HG02588 (cell line): ENCODE results near the gene COMP.
"Not testable (repeated sequence)": the region's sequence is repeated elsewhere in the genome, so short reads cannot be mapped to it uniquely, and the experiment has no call there.

Experiments used
- ATAC-seq: cut with Tn5 transposase; IDR thresholded peaks from one replicate; pipeline ENCODE4 v1.9.1; 2021; ENCODE audit warnings: mild to moderate bottlenecking, moderate library complexity; ENCODE audit not compliant: unreplicated experiment

COMP gene

DNA sequence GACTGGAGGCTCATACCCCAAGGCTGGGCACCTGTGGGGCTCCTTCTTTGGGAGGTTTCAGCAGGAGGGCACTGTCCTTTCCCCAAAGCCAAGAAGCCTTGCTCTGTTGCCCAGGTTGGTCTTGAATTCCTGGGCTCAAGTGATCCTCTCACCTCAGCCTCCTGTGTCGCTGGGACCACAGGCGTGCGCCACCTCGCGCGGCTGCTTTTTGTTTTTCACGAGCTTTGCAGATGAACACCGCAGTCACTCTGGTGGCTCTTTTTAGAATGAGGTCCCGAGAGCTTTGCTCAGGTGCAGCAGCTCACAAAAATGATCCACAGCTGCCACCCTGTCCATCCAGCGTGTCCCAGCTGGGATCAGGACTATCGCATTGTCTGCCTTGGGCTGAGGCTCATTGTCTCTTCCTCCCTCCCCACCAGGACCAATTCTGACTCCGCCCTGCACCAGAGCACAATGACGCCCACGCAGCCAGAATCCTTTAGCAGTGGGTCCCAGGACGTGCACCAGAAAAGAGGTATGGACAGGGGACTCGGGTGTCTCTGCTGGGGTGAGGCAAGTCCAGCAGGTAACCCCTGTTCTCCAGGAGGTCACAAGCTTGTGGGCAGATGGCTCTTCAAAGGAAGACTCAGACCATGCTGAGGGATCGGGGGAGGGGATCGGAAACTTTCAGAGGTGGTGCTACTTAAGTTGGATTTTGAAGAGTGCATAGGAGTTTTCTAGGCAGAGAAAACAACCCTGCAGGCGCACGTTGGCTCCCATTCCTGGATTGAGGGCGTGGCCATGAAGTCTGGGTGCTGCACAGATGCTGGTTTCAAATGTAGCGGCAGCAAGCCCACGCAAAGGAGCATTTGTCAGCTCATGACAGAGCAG, 41.5 kb downstream of the COMP start:
- ATAC-seq, result no peak

DNA sequence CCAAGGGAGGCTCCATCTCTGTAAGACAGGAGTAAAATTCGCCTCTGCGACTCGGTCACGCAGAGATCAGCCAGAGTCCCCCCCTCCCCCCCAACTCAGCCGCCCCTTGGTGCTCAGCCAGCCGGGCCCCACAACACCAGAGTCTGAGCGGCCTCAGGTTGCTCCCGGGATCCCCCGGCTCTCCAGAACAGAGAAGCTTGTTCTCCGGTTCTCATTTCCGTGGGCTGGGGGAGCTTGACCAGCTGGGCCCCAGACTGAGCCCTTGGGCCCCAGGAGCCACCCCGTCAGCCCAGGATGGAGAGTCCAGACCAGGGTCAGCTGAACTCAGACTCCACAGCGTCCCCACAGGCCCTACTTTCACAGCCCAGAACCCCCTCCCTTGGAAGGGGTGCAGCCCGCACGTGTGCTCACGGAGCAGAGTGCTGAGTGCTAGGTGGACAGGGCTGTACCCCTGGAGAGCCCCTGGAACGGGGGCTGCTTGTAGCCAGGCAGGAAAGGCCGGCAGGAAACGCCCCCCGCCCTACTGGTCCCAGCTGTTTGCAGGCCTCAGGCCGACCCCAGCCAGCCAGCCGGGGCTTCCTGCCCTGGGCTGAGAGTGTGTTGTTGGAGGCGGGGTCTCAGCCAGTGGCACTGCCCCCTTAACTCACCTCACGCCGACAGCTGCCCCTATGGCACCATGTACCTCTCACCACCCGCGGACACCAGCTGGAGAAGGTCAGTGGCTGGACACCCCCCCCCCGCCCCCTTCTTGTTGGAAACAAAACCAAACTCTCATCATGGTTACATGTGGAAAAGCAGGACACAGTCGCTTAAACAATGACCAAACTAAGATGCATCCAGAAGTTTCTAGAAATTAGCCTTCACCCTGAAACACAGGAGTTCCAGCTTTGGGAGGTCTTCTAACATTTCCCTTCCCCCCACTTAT, 44.4 kb downstream of the COMP start:
- no peak for ATAC-seq

DNA sequence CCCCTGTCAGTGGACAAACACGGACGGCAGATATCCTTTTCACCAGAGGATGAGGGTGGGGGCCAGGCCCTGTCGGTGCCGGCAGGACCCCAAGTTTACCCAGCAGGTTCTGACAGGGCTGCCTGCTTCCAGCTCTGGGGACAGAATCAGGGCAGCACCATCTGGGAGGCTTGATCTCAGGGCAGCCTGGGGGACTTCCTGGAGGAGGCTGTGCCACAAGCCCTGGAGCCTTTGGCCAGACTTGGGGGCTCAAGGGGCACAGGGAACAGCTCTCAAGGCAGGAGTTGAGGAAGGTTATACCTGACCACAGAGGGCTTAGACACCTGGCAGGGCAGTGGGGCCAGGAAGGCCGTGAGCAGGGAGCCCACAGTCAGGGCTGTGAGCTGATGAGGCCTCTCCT, 45.2 kb downstream of the COMP start:
- ATAC-seq, result no peak

DNA sequence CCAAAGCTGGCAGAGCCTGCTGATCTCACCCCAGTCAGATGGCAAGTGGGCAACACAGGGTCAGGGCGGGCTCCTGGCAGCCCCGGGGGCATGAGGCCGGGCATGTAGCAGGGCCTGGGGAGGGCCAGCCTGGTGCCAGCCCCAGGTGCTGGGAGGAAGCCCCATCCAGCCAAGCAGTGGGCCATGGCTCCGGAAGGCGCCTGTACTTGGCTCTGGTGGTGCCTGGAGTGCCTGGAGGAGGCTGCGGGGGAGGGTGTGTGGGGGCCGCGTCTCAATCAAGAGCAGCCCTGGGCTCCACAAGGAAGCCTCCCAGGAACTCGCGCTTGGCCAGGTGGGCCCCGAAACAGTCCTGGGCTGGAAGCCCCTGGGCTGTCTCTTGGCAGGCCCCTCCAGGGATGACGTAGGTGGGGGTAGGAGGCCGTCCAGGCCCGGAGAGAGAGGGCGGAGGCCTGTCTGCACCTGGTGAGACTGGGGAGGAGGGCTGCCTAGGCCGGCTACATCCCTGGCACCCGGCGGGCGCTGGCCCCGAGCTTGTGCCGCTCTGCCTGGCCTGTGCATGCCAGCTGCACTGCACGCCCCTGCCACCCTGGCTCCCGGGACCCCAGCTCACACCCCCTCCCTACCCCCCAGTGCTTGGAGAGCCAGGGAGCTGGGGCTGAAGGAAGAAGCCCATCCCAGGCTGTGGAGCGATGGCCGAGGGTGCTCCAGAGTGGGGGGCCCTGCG, 45.9 kb downstream of the COMP start:
- ATAC-seq, result no peak

DNA sequence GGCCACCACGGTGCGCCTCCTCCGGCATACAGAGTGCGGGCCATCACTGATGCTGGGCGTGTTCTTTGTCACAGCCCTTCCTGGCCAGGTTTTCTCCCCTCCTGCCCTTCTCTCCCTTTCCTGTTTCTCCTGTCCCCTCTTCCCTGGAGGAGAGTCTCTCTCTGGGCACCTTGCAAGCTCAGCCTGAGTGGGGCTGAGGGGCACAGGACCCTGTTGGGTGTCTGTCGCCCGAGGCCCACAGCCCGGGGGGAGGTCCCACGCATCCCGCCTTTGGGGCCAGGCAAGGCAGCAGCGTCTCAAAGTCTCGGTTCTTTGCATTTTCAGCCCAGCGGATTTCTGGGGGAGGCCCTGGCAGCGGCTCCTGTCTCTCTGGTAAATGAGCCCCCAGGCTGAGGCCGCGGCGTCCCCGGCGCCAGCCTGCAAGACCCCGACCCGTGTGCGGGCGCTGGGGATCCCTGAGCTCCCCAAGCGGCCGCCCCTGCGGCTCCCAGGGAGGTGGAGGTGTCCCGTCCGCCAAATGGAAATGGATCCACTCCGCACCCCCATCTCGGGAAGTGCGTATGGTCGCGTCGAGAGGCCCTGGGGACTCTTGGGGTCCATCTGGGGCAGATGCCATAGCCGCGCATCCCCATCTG, 47.2 kb downstream of the COMP start:
- no peak for ATAC-seq

DNA sequence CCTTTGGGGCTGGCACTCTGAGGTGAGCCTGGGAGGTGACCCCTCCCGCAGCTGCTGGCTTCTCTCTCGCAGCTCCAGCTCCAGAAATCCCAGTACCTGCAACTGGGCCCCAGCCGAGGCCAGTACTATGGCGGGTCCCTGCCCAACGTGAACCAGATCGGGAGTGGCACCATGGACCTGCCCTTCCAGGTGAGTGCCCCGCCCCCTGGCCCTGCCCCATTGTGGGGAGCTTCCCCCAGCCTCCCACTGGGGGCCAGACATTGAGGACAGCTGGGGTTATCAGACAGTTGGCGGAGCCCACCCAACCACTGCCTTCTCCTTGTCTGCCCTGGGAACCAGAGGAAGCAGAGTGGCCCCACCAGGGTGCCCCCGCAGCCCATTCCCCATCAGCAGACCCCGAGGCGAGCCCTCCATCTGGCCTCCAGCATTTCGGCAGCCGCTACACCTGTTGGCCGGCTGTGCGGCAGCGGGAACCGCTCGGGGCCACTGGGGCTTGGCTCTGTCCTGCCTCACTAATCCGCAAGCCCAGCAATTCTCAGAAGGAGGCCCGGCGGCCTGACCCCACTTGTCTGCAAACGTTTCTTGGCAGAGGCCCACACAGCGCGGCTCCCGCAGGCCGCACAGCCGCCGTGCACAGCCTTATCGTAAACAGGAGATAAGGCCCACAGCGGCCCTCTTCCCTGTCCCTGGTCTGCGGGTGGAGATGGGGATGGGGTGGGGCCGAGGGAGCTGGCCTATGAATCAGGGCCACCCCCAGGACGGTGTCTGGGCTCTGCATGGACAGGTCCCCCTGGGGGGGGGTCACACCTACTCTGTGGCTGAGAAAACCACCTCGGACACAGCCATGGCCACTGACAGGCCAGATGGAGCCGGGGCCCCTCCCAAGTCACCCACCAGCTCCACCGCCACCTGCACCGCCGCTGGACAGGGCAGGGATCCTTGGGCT, 48.0 kb downstream of the COMP start:
- no peak for ATAC-seq

DNA sequence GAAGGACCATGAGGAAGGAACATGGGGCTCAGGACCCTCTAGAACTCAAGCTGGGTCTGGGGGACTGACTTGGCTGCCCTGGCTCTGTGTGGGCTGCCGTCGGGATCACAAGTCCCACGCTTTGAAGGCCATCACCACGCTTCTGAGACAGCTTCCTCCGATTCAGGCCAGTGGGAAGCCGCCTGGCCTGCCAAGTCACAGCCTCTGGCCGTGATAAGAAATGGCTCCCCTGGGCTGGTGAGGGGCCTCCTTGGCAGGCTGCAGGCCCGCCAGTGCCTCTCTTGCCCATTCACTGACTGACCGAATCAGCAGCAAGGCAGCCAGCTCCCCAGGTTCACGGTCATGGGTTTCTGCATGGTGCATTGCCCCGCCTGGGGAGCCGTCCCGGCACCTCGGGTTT, 48.8 kb downstream of the COMP start:
- ATAC-seq, result no peak

DNA sequence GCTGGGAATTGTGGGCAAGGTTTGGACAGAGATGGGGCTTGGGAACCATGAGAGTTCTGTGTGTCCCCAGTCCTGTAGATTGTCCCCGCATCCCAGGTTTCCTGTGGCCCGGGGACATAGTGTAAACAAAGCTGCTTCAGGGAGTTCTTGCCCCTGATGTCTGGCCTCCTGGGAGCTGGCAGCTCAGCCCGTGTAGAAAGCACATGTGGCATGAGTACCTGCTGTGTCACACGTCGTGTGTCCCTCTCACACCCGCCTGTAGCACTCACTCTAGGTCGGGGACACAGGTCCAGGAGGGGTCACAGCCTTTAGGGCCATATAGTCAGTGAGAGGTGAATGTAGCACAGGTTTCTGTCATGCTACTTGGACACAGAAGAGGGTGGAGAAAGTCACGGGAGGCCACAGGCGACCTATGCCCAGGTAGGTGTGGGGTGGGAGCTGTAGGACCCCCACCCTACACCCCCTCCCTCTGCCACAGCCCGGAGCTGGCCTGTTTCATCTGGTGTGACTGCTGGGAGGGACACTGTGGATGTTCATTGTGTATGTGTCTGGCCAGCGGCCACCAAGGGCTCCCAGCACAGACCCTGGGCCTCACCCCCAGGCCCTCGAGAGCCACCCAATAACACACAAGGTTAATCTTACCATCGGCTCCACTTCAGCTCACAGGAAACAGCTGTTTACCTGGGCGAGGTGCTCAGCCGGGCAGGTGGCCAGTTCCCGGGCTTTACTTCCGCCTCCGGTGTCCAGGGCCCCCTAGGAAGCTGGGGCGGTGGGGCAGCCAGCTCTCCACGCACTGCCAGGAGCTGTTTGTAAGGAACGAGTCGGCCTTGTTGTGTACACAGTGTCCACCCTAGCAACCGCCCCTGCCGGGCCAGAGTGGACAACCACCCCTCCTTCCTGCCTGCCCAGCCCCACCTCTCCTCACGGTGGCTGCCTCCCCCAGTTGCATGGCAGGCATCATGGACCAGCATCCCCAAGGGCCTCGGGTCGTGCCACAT, 49.7 kb downstream of the COMP start:
- no peak for ATAC-seq

DNA sequence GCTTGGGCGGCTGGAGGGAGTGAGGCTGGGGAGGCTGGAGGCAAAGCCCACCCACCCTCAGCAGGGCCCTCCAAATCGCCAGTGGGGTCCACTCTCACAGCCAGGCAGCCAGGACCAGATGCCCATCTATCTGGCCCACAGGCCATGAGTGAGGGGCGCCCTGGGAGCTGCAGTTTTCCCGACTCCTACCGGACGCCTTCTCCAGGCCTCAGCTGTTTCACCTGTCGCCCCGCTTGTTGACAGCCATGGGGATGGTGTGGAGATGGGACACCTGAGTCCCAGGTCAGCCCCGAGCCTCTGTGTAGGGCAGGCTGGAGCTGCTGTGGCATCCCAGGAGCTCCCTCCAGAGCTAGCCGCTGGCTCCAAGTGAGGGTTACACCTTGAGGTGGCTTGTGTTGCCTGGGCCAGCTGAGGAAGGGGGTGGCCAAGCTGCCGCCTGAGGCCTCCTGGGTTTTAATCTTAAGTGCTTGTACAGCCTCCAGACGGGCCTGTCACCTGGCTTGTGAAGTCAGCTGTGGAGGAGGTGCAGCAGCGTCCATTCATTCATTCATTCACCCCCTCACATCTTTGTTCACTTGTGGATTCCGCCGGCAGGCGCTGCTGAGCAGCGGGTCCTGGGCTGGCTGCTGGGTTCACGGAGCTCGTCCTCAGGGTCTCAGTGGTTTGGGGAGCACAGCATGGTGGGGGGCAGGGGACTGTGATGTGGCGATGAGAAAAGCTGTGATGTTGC, 52.0 kb downstream of the COMP start:
- no peak for ATAC-seq

DNA sequence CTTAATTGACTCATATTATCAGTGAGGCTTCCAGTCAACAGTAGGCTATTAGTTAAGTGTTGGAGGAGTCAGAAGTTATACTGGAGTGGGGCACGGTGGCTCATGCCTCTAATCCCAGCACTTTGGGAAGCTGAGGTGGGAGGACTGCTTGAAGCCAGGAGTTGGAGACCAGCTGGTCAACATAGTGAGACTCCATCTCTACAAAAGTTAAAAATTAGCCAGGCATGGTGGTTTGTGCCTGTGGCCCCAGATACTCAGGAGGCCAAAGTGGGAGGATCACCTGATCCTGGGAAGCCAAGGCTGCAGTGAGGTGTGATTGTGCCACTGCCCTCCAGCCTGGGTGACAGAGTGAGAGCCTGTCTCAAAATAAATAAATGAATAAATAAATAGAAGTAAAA, 53.2 kb downstream of the COMP start:
- no peak for ATAC-seq

DNA sequence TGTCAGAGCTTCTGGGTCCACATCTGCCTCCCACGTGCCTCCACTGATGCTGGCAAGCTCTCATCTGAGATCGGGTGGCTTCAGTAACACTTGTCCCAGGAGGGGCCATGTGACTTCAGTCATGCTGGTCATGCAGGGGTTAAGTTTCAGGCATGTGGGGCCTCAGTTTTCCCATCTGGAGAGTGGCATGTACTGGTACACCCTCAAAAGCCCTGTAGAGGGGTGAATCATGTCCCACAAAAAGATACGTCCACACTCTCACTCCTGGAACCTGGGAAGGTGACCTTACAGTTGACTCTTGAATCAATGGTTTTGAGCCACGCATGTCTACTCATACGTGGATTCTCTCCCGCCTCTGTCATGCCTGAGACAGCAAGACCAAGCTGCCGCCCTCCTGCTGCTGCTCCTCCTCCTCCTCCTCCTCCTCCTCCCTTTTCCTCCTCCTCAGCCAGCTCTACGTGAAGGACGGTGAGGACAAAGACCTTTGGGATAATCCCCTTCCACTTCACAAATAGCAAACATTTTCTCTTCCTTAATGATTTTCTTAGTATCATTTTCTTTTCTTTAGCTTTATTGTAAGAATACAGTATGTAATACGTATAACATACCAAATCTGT, 53.7 kb downstream of the COMP start:
- no peak for ATAC-seq

DNA sequence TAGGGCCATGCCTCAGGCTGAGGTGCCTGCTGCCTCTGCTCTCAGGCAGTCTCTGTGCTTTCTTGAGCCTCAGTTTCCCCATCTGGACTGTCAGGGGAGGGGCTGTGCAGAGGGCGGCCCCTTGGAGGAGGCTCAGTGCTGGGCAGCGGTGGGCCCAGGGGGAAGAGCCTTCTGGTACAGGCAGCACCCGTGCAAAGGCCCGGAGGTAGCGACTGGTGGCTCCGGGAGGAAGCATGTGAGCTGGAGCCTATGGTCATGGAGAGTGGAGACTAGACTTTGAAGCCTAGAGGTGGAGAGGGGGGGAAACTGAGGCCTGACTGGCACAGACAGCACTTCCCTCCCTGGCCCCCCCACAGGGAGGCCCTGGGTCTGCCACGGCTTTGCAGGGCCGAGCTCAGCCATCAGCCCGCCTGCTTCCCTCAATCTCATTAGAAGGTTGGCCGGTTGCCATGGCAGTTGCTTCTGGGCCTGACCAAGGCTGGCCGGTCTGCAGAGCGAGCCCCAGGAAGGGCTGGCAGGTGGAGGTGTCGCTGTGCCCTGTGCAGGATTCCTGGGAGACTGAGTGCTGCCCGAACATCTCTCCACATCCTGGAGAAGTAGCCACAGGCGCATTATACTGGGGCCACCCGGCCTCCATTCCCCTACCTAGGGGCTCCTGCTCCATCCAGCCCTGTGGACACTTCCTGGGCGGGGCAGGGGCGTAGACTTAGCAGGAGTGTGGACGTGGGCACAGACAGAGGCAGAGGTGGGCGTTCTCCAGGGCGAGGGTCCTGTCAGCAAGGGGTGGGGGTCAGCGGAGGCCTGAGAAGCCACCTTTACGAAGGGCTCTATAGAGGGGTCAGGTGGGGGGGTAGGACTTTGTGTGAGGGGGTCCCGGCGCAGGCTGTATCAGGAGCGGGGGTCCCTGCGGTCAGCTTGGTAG, 54.4 kb downstream of the COMP start:
- ATAC-seq, result no peak

DNA sequence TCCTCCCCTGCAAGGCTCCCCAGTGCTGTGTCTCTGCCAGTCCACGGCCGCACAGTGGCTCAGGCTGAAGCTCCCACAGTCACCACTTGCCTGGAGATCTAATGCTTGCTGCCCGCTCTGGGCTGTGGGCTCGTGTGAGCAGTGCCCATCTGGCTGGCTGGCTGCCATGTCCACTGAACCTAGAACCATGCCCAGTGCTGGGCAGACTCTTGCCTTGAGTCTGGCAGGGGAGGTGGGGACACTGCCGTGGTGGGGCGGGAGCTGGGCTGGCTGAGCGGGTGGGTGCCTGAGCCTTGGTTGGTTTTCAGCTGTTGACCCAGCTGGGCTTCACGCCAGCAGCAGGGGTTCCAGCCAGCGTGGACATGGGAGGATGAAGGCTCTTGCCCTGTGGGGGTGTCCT, 55.4 kb downstream of the COMP start:
- ATAC-seq, result no peak

DNA sequence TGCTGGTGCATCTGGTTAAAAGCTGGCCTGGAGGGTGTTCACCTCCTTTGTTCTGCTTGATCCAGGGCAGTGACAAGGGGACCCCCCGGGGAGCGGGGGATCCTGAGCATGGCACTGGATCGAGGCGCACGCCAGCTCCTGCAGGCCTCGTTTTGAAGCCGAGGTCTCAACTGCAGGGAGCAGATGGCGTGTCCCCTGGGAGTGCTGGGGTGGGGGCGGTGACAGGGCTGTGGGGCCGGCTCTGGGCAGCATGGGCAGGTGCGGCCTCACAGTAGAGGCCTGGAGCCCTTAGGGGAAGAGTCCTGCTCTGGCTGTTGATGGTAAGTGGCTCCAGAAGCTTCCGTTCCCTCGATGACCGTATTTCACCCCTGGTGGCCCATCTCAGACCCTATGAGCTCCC, 55.8 kb downstream of the COMP start:
- ATAC-seq, result no peak

DNA sequence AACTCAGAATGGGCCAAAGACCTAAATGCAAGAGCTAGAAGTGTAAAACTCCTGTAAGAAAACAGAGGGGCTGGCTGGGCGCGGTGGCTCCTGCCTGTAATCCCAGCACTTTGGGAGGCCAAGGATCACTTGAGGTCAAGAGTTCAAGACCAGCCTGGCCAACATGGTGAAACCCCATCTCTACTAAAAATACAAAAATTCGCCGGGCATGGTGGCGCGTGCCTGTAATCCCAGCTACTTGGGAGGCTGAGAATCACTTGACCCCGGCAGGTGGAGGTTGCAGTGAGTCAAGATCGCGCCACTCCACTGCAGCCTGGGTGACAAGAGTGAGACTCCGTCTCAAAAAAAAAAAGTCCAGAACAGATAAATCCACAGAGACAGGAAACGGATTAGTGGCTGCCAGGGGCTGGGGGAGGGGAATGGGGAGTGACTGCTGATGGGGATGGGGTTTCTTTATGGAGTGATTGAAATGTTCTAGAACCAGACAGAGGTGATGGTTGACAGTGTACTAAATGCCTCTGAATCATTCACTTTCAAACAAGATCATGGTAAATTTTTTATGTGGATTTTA, 57.3 kb downstream of the COMP start:
- ATAC-seq, result not testable (repeated sequence)

DNA sequence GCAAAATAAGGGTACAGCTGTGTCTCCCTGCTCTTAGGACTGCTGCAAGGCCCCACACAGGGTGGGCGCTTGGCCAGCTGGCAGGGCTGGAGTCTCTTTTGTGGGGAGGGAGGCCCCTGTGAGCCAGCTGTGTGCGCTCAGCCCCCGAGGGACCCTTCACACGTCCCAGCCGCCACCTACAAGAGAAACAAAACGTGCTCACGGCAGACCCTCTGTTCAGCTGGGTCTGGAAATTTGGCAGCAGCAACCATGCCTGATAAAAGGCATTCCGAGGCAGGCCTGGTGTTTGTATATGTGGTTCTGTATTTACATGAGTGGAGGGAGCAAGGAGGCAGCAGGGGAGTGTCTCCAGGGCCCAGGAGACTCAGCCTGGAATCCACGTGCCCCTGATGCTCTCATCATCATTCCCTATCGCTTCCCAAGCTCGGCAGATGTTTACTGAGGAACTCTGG, 57.9 kb downstream of the COMP start:
- no peak for ATAC-seq
